Muscle of leg (tissue), 11 donors: ENCODE data around the gene MAST4. TPM values are rescaled to one million over a fixed set of nuclear protein-coding genes. Genes with fewer than 3 reads are reported as not detected.

Experiments
- DNase-seq: peaks from one replicate; pipeline ENCODE4 v3.0.0; 2013
- H3K27ac ChIP-seq: one replicate; pipeline ENCODE4 v1.5.1; 2013; ENCODE audit warnings: mild to moderate bottlenecking, low read length, control low read depth
- H3K27me3 ChIP-seq: one replicate; pipeline ENCODE4 v1.6.1; 2013; ENCODE audit warnings: low read length; ENCODE audit not compliant: control insufficient read depth, insufficient read depth
- H3K36me3 ChIP-seq: one replicate; pipeline ENCODE4 v1.6.1; 2013; ENCODE audit warnings: low read length; ENCODE audit not compliant: control insufficient read depth, insufficient read depth
- H3K4me1 ChIP-seq: one replicate; pipeline ENCODE4 v1.6.1; 2013; ENCODE audit warnings: low read length; ENCODE audit not compliant: control insufficient read depth, insufficient read depth
- H3K4me3 ChIP-seq: one replicate; pipeline ENCODE4 v1.5.1; 2013; ENCODE audit warnings: low read length, control low read depth
- H3K9me3 ChIP-seq: replicated peaks from 2 replicates; pipeline ENCODE4 v1.6.1; 2013; ENCODE audit warnings: low read depth, low read length; ENCODE audit not compliant: control insufficient read depth
- WGBS: methylation state at CpG from one replicate; pipeline ENCODE4 v1.1.5; 2013; ENCODE audit warnings: missing lambda C conversion rate; ENCODE audit not compliant: insufficient coverage; 5-methylcytosine and 5-hydroxymethylcytosine counted together
- polyA plus RNA-seq, 8 donors: library from polyadenylated mRNA; unstranded; fragments of 120-200 nt; gene quantifications; one replicate each; pipeline versions ENCODE4 v1.2.1 to v1.2.3, GENCODE V29; 2013; ENCODE audit warnings: inconsistent platforms in 1 of 8, low replicate concordance in 1 of 8; ENCODE audit not compliant: insufficient read length in 8 of 8, insufficient read depth in 1 of 8
- total RNA-seq: library from RNA; stranded (reverse); fragments of 120-200 nt; gene quantifications from one replicate; pipeline ENCODE4 v1.2.4, GENCODE V29; 2013

Gene MAST4
- total and polyA plus RNA-seq, 9 donors, result 7.3 to 15.4 (median 10.9) TPM

DNA sequence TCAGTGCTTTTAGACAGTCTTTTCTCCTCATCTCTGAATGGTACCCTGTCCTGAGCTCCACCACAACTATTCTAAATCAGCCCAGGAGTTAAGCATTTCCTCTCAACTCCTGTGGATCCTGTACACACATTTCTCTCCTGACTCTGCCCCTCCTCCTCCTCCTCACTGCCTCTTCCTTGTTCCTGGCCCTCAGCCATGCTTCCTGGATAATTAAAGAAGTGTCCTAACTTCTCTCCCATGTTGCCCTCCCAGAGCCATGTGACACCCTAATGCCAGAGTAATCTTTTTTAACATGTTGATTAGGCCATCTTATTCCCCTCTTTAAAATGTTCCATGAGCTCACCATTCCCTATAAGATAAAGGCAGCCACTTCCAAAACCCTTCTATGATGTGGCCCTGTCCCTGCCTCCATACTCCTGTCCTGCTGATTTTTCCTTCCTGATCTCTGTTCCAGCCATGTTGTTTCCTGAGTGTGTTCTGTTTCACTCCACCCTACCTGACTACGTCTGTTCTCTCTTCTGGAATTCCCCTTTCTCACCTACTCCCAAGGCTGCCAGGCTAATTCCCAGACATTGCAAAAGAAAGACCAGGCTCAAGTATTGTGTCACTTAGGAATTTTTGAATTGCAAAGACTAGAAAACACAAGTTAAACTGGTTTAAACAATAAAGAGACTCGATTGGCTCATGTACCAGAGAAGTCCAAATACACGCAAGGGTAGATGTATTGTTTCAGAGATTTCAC is 295.2 kb downstream of the MAST4 start:
- no CpG with 5 or more reads among the region's 3 CpGs for WGBS

GRCh38 chr5:66892716-66893115 is 296.5 kb downstream of the MAST4 start:
- Histone ChIP-seq H3K9me3 (no peaks in the 10 kb centered on the region), H3K4me3 (no peak overlapping the region), H3K4me1 (peaks cover 3% of the 10 kb centered on the region), H3K27ac (no peak overlapping the region), H3K36me3 (no peaks in the 10 kb centered on the region), H3K27me3 (no peaks in the 10 kb centered on the region)
- no CpG with 5 or more reads among the region's 3 CpGs for WGBS
- no peak for DNase-seq

More for the DNA sequence above, 295.2 kb downstream of the MAST4 start:
- Histone ChIP-seq H3K4me1 (peaks cover 3% of the 10 kb centered on the region), H3K4me3 (no peak overlapping the region), H3K27ac (no peak overlapping the region), H3K9me3 (no peaks in the 10 kb centered on the region), H3K27me3 (no peaks in the 10 kb centered on the region), H3K36me3 (no peaks in the 10 kb centered on the region)
- peak; percentile 7 for DNase-seq

- H3K36me3 ChIP-seq, result no peaks in the 10 kb centered on the region
- peaks cover 3% of the 10 kb centered on the region for H3K4me1 ChIP-seq
- no peaks in the 10 kb centered on the region for H3K27me3 ChIP-seq
- no peak overlapping the region for H3K4me3 ChIP-seq
- no peak overlapping the region for H3K27ac ChIP-seq
- H3K9me3 ChIP-seq, result no peaks in the 10 kb centered on the region
- WGBS, result 100% methylated on average over 2 of the region's 3 CpGs
- no peak for DNase-seq
Observed at GRCh38 chr5:66894480-66895240, 298.5 kb downstream of the MAST4 start.

DNA sequence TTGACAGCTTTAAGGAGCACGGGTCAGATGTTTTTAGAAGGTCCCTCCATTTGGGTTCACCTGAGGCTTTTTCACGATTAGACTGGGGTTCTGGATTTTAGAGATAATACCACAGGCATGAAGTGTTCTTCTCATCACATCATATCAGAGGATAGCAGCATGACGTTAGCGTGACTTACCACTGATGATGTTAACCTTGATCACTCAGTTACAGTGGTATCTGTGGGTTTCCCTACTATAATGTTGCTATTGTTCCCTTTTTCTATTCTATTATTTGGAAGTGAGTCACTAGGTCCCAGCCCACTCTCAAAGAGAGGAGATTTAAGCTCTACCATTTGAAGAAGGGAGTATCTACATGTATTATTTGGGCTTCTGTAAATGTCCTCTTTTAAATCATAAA is 300.0 kb downstream of the MAST4 start:
- 62% methylated on average over 2 of the region's 4 CpGs for WGBS
- Histone ChIP-seq H3K9me3 (no peaks in the 10 kb centered on the region), H3K36me3 (no peaks in the 10 kb centered on the region), H3K4me3 (no peak overlapping the region), H3K27ac (no peak overlapping the region), H3K4me1 (peaks cover under 1% of the 10 kb centered on the region), H3K27me3 (no peaks in the 10 kb centered on the region)
- DNase-seq, result no peak

GRCh38 chr5:66897356-66897755 is 301.2 kb downstream of the MAST4 start:
- 39% methylated on average over 7 of the region's 9 CpGs for WGBS
- peak; percentile 56 for DNase-seq
- Histone ChIP-seq H3K27me3 (no peaks in the 10 kb centered on the region), H3K36me3 (no peaks in the 10 kb centered on the region), H3K4me3 (no peak overlapping the region), H3K27ac (no peak overlapping the region), H3K4me1 (no peaks in the 10 kb centered on the region), H3K9me3 (no peaks in the 10 kb centered on the region)

- DNase-seq, result peak; percentile 25
- no peak overlapping the region for H3K27ac ChIP-seq
- H3K27me3 ChIP-seq, result no peaks in the 10 kb centered on the region
- no peak overlapping the region for H3K4me3 ChIP-seq
- H3K9me3 ChIP-seq, result no peaks in the 10 kb centered on the region
- no CpG with 5 or more reads among the region's 2 CpGs for WGBS
- H3K36me3 ChIP-seq, result no peaks in the 10 kb centered on the region
- H3K4me1 ChIP-seq, result no peaks in the 10 kb centered on the region
Observed at GRCh38 chr5:66898241-66898995, 302.2 kb downstream of the MAST4 start.

DNA sequence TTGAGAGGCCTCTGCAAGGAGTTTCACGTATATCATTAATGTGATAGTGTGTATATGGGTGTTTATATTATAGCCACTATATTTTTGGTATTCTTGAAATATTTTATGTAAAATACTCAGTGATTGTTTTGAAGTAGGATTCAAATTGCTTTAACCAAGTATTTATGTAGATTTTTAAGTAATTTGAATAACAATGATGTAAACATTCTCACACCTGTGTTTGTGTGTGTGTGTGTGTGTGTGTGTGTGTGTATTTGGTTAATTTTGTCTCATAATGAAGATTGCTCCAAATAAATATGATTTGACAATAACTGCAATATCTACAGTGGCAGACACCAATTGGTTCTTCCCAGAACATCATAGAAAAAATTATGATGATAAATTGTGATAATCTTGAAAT is 307.0 kb downstream of the MAST4 start:
- WGBS, result no CpG with 5 or more reads among the region's 1 CpG
- Histone ChIP-seq H3K36me3 (no peaks in the 10 kb centered on the region), H3K9me3 (no peaks in the 10 kb centered on the region), H3K4me1 (no peaks in the 10 kb centered on the region), H3K27me3 (no peaks in the 10 kb centered on the region), H3K27ac (no peak overlapping the region), H3K4me3 (no peak overlapping the region)
- no peak for DNase-seq

GRCh38 chr5:66903709-66904108 is 307.5 kb downstream of the MAST4 start:
- Histone ChIP-seq H3K4me1 (no peaks in the 10 kb centered on the region), H3K27ac (no peak overlapping the region), H3K36me3 (no peaks in the 10 kb centered on the region), H3K4me3 (no peak overlapping the region), H3K27me3 (no peaks in the 10 kb centered on the region), H3K9me3 (no peaks in the 10 kb centered on the region)
- 67% methylated on average over 1 of the region's 3 CpGs for WGBS
- DNase-seq, result no peak

DNA sequence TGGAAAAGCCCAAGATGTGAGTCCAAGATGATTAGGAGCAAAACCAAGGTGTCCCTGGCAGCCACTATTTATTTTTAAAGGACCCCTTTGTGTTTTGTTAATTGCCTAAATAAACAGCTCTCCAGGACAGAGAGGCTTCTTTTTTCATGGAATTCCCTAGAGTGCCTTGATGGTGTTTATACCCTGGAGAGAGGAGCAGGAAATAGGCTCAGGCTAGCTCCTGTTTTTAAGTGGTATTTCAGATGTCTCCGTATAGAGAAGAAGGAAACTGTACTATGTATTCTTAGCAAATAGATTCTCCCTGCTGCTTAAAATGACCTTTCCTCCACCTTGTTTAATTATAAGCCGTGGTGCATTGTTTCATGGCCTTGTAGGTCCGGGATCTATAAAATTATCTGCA is 308.0 kb downstream of the MAST4 start:
- Histone ChIP-seq H3K4me1 (no peaks in the 10 kb centered on the region), H3K27ac (no peak overlapping the region), H3K36me3 (no peaks in the 10 kb centered on the region), H3K27me3 (no peaks in the 10 kb centered on the region), H3K4me3 (no peak overlapping the region), H3K9me3 (no peaks in the 10 kb centered on the region)
- no CpG with 5 or more reads among the region's 3 CpGs for WGBS
- DNase-seq, result peak; percentile 22

DNA sequence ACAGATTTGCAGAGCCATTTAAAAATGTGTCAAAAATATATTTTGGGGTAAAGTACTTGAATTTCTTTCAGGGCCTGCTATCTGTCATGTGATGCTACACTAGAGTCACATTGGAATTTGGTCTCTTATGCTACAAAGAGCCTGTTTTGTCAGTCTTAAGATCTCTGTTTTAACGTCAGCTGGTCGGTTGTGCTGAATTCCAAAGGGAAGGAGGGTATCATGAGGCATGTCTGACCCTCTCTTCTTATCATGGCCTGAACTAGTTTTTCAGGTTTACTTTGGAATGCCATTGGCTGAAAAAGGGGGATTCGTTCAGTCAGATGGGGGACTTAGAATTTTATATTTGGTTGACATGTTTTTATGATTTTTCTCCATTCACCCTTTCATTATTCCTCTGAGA is 309.8 kb downstream of the MAST4 start:
- H3K9me3 ChIP-seq, result no peaks in the 10 kb centered on the region
- no peak for DNase-seq
- no peak overlapping the region for H3K27ac ChIP-seq
- H3K4me3 ChIP-seq, result no peak overlapping the region
- no peaks in the 10 kb centered on the region for H3K36me3 ChIP-seq
- no peaks in the 10 kb centered on the region for H3K4me1 ChIP-seq
- WGBS, result 80% methylated on average over 2 of the region's 3 CpGs
- H3K27me3 ChIP-seq, result no peaks in the 10 kb centered on the region
